Calu3 (cell line): ENCODE measurements around the gene DNAAF8. TPM values are rescaled to one million over a fixed set of nuclear protein-coding genes. Genes with fewer than 3 reads are reported as not detected.

Source experiments
- BruUV-seq: library from RNA; stranded (reverse); fragments of 400-500 nt; replicated peaks from 2 replicates; lab custom pipeline; 2021; lab: Mats Ljungman, UMichigan
- CTCF ChIA-PET: fragments of 300-600 bp; sonication (Branson Sonifier 250); formaldehyde crosslinking; loops from one replicate; lab custom pipeline; 2022; ENCODE audit warnings: antibody characterized with exemption; lab: Charles Lee
- DNase-seq: peaks from one replicate; pipeline ENCODE4 v3.0.0; 2022
- H3K27ac Mint-ChIP-seq: one replicate; pipeline ENCODE4 v1.8.0; 2022; ENCODE audit warnings: mixed read lengths; ENCODE audit not compliant: unreplicated experiment
- H3K27me3 Mint-ChIP-seq: one replicate; pipeline ENCODE4 v1.8.0; 2022; ENCODE audit warnings: mixed read lengths; ENCODE audit not compliant: unreplicated experiment
- H3K36me3 Mint-ChIP-seq: one replicate; pipeline ENCODE4 v1.8.0; 2022; ENCODE audit warnings: mild to moderate bottlenecking, moderate library complexity, mixed read lengths; ENCODE audit not compliant: insufficient read depth, unreplicated experiment
- H3K4me1 Mint-ChIP-seq: one replicate; pipeline ENCODE4 v1.8.0; 2022; ENCODE audit warnings: mild to moderate bottlenecking, low read depth, mixed read lengths; ENCODE audit not compliant: unreplicated experiment
- H3K4me3 Mint-ChIP-seq: one replicate; pipeline ENCODE4 v1.8.0; 2022; ENCODE audit warnings: mild to moderate bottlenecking, low read depth, moderate library complexity, mixed read lengths; ENCODE audit not compliant: unreplicated experiment
- H3K9me3 Mint-ChIP-seq: one replicate; pipeline ENCODE4 v1.8.0; 2022; ENCODE audit warnings: low read depth, mixed read lengths; ENCODE audit not compliant: unreplicated experiment
- CTCF ChIP-seq: fragments of 200-600 bp; IDR thresholded peaks from one replicate; pipeline ENCODE4 v1.8.0; 2022; ENCODE audit warnings: antibody characterized with exemption; ENCODE audit not compliant: unreplicated experiment
- intact Hi-C: fragments of 100-400 bp; cut with micrococcal nuclease; formaldehyde crosslinking; loops from one replicate; pipeline ENCODE4 v1.10.0; 2022; ENCODE audit not compliant: unreplicated experiment
- total RNA-seq: library from RNA; stranded (reverse); gene quantifications from 2 replicates; pipeline ENCODE4 v1.2.3, GENCODE V29; 2022

DNAAF8 gene
- total RNA-seq, 1 experiment from 2014 or later = 1.8 TPM

- intact Hi-C loops = no loop called here
- Mint-ChIP-seq H3K4me3 (peak within 1 kb of the TSS; percentile 83), H3K9me3 (no peaks in the 10 kb centered on the region), H3K27ac (peak within 1 kb of the TSS; percentile 83), H3K36me3 (peaks cover 56% of the 10 kb centered on the region), H3K27me3 (no peaks in the 10 kb centered on the region), H3K4me1 (peaks cover 2% of the 10 kb centered on the region)
- BruUV-seq = no TSS peak
- no peak for TF ChIP-seq CTCF
- CTCF ChIA-PET = interaction anchor here (0.6 to 1.3 kb wide), 2 partner anchors 15 to 28 kb away, joined by 4 to 8 read pairs; no protein-coding TSS in a partner anchor
- peak; percentile 92 for DNase-seq
Observed at GRCh38 chr16:4795181-4795827, 61.0 kb downstream of the DNAAF8 start, which contains the start of gene SMIM22. Gene SMIM22, plus strand, starts transcription at chr16:4795369. Its CDS starts 366 bp downstream, at chr16:4795735.

GRCh38 chr16:4795828-4796572 lies 61.7 kb downstream of the DNAAF8 start:
- TF ChIP-seq CTCF = no peak
- Mint-ChIP-seq H3K4me3 (peak overlapping the region; percentile 83), H3K27ac (peak overlapping the region; percentile 83), H3K36me3 (peaks cover 57% of the 10 kb centered on the region), H3K4me1 (peaks cover 9% of the 10 kb centered on the region), H3K9me3 (no peaks in the 10 kb centered on the region), H3K27me3 (no peaks in the 10 kb centered on the region)
- CTCF ChIA-PET = interaction anchor here (1.3 kb wide), 1 partner anchor 28 kb away, joined by 4 read pairs; no protein-coding TSS in a partner anchor
- BruUV-seq = TSS peak; percentile 81
- intact Hi-C loops = no loop called here
- peak; percentile 29 for DNase-seq

GRCh38 chr16:4796982-4797804 lies 62.9 kb downstream of the DNAAF8 start:
- Mint-ChIP-seq H3K36me3 (peaks cover 61% of the 10 kb centered on the region), H3K9me3 (no peaks in the 10 kb centered on the region), H3K27ac (no peak overlapping the region), H3K27me3 (no peaks in the 10 kb centered on the region), H3K4me3 (peak overlapping the region; percentile 83), H3K4me1 (peaks cover 9% of the 10 kb centered on the region)
- CTCF ChIA-PET = no interaction called here
- DNase-seq = no peak
- no peak for TF ChIP-seq CTCF
- no TSS peak for BruUV-seq
- intact Hi-C loops = no loop called here

GRCh38 chr16:4797805-4798252 lies 63.5 kb downstream of the DNAAF8 start:
- CTCF ChIA-PET = no interaction called here
- H3K27me3 Mint-ChIP-seq = no peaks in the 10 kb centered on the region

More at GRCh38 chr16:4797805-4798252, 63.5 kb downstream of the DNAAF8 start:
- no peak overlapping the region for H3K4me3 Mint-ChIP-seq
- BruUV-seq = no TSS peak
- peaks cover 9% of the 10 kb centered on the region for H3K4me1 Mint-ChIP-seq
- no peaks in the 10 kb centered on the region for H3K9me3 Mint-ChIP-seq
- TF ChIP-seq CTCF = no peak
- DNase-seq = no peak
- H3K27ac Mint-ChIP-seq = no peak overlapping the region
- intact Hi-C loops = no loop called here
- peaks cover 68% of the 10 kb centered on the region for H3K36me3 Mint-ChIP-seq
